Measurements from ENCODE around the gene NPB.

Gene NPB

GRCh38 chr17:81948635-81949378 lies 46.8 kb downstream of the NPB start:
- TF ChIP-seq, protein P1, sequence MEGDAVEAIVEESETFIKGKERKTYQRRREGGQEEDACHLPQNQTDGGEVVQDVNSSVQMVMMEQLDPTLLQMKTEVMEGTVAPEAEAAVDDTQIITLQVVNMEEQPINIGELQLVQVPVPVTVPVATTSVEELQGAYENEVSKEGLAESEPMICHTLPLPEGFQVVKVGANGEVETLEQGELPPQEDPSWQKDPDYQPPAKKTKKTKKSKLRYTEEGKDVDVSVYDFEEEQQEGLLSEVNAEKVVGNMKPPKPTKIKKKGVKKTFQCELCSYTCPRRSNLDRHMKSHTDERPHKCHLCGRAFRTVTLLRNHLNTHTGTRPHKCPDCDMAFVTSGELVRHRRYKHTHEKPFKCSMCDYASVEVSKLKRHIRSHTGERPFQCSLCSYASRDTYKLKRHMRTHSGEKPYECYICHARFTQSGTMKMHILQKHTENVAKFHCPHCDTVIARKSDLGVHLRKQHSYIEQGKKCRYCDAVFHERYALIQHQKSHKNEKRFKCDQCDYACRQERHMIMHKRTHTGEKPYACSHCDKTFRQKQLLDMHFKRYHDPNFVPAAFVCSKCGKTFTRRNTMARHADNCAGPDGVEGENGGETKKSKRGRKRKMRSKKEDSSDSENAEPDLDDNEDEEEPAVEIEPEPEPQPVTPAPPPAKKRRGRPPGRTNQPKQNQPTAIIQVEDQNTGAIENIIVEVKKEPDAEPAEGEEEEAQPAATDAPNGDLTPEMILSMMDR (IDR thresholded peaks at IDR 0.05; ENCODE audit: low read depth, low read length), result no peak
- no peak overlapping the region for H3K4me3 ChIP-seq (ENCODE audit: low read depth, low read length)

GRCh38 chr17:81950501-81950900 lies 48.5 kb downstream of the NPB start:
- H3K4me3 ChIP-seq (ENCODE audit: low read depth, low read length), result no peak overlapping the region
- TF ChIP-seq, protein P1 (IDR thresholded peaks at IDR 0.05; ENCODE audit: low read depth, low read length), result no peak

DNA sequence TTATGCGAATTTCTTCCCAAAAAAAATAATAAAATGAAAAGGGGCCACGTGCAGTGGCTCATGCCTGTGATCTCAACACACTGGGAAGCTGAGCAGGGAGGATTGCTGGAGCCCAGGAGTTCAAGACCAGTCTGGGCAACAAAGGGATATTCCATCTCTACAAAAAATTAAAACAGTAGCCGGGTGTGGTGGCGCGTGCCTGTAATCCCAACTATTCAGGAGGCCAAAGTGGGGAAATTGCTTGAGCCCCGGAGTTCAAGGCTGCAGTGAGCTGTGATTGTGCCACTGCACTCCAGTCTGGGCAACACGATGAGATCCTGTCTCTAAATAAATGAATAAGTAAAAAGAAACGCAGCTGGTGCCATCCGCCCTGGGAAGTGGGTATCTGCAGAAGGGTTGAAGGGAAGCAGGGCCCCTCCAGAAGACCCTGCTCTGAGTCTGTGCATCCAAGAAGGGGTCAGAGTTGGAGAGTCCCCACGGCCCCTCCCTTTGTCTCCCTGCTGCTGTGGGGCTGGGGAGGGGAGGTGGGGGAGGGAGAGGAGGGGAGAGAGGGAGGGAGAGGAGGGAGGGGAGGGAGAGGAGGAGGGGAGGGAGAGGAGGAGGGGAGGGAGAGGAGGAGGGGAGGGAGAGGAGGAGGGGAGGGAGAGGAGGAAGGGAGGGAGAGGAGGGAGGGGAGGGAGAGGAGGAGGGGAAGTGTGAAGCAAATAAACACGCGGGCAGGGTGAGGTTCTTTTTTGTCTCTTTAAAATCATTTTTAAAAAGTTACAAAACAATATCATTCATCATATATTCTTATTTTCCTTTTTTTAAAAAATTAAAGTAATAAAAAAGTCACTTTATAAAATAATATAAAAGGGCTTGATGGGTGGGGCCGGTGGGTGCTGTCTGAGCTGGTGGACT lies 50.0 kb downstream of the NPB start:
- TF ChIP-seq, protein P1 (IDR thresholded peaks at IDR 0.05; ENCODE audit: low read depth, low read length), result no peak
- H3K4me3 ChIP-seq (ENCODE audit: low read depth, low read length), result no peak overlapping the region

All from WI38 (cell line).